Measurements from ENCODE around the gene TPK1.

Gene TPK1

DNA sequence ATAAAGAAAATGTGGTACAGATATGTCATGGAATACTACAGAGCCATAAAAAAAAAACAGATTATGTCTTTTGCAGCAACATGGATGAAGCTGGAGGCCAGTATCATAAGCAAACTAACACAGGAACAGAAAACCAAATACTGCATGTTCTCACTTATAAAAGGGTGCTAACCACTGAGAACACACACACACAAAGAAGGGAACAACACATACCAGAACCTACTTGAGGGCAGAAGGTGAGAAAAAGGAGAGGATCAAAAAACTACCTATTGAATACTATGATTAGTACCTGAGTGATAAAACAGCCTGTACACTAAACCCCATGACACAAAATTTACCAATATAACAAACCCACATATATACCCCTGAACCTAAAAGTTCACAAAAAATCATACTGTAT lies 144.6 kb downstream of the TPK1 start:
- H3K27ac Mint-ChIP-seq = no peak overlapping the region
- no peaks in the 10 kb centered on the region for H3K27me3 Mint-ChIP-seq (ENCODE audit: low read depth)
- H3K4me1 Mint-ChIP-seq (ENCODE audit: low read depth) = no peaks in the 10 kb centered on the region
- no peak overlapping the region for H3K4me3 Mint-ChIP-seq
- H3K9me3 Mint-ChIP-seq = peaks cover 1% of the 10 kb centered on the region
- no peaks in the 10 kb centered on the region for H3K36me3 Mint-ChIP-seq (ENCODE audit: low read depth)

DNA sequence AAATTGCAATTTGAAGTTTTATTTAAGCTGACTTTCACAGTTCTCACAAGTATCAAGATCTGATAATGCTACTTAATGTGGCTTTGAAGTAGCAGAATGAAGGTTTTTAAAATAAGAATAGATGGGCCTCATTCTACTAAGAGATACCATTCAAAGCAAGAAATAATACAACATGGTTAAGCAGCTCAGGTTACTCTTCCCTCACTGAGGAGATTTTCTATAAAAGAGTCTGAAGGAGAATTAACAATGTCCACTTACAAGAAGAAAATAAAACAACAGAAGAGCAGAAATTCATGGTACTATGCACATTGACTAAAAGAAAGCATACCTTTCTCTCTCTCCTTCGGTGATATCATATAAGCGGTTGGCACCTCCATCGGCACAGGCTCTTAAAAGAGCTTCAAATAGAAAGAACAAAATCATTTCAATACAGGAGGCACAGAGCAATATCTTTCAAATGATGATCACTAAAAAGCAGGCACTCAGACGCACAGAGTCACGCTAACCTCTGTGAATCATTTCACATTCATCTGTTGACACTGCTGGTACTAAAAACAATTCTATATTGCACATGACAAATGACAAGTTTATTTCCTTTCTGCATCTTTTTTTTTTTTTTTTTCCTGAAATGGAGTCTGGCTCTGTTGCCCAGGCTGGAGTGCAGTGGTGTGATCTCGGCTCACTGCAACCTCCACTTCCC lies 153.1 kb downstream of the TPK1 start:
- Mint-ChIP-seq H3K36me3 (ENCODE audit: low read depth) (no peaks in the 10 kb centered on the region), H3K9me3 (no peaks in the 10 kb centered on the region), H3K27me3 (ENCODE audit: low read depth) (no peaks in the 10 kb centered on the region), H3K4me3 (no peak overlapping the region), H3K27ac (no peak overlapping the region), H3K4me1 (ENCODE audit: low read depth) (no peaks in the 10 kb centered on the region)

DNA sequence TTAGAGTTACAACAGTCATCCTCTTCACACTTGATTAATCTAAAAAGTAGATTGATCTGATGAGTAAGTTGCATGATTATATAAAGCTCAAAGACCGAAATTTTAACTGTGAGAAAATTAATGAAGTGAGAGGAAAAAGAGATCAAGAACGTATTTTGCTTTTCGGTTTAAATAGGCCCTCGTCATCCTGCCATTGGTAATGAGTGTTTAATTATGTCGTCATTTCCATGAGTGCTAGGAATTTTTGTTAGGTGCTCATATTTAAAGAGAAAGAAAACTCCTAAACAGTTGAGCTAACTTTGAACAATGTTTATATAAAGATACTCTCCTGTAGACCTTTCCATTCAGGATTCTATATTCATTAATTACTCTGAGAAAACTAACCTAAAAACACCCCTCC lies 159.4 kb downstream of the TPK1 start:
- H3K27me3 Mint-ChIP-seq (ENCODE audit: low read depth) = no peaks in the 10 kb centered on the region
- no peaks in the 10 kb centered on the region for H3K9me3 Mint-ChIP-seq
- no peak overlapping the region for H3K4me3 Mint-ChIP-seq
- H3K4me1 Mint-ChIP-seq (ENCODE audit: low read depth) = no peaks in the 10 kb centered on the region
- no peak overlapping the region for H3K27ac Mint-ChIP-seq
- no peaks in the 10 kb centered on the region for H3K36me3 Mint-ChIP-seq (ENCODE audit: low read depth)

GRCh38 chr7:144674550-144674949 lies 161.3 kb downstream of the TPK1 start:
- Mint-ChIP-seq H3K27ac (no peak overlapping the region), H3K27me3 (ENCODE audit: low read depth) (no peaks in the 10 kb centered on the region), H3K4me3 (no peak overlapping the region)

GRCh38 chr7:144672869-144673268 lies 163.0 kb downstream of the TPK1 start:
- H3K27me3 Mint-ChIP-seq (ENCODE audit: low read depth) = no peaks in the 10 kb centered on the region
- no peak overlapping the region for H3K4me3 Mint-ChIP-seq
- H3K9me3 Mint-ChIP-seq = no peaks in the 10 kb centered on the region
- no peaks in the 10 kb centered on the region for H3K4me1 Mint-ChIP-seq (ENCODE audit: low read depth)
- no peak overlapping the region for H3K27ac Mint-ChIP-seq
- no peaks in the 10 kb centered on the region for H3K36me3 Mint-ChIP-seq (ENCODE audit: low read depth)

More at GRCh38 chr7:144674550-144674949, 161.3 kb downstream of the TPK1 start:
- Mint-ChIP-seq H3K9me3 (no peaks in the 10 kb centered on the region), H3K36me3 (ENCODE audit: low read depth) (no peaks in the 10 kb centered on the region), H3K4me1 (ENCODE audit: low read depth) (no peaks in the 10 kb centered on the region)

GRCh38 chr7:144671429-144671828 lies 164.4 kb downstream of the TPK1 start:
- no peaks in the 10 kb centered on the region for H3K27me3 Mint-ChIP-seq (ENCODE audit: low read depth)
- no peaks in the 10 kb centered on the region for H3K9me3 Mint-ChIP-seq
- no peaks in the 10 kb centered on the region for H3K4me1 Mint-ChIP-seq (ENCODE audit: low read depth)
- no peak overlapping the region for H3K4me3 Mint-ChIP-seq
- H3K27ac Mint-ChIP-seq = no peak overlapping the region
- no peaks in the 10 kb centered on the region for H3K36me3 Mint-ChIP-seq (ENCODE audit: low read depth)

DNA sequence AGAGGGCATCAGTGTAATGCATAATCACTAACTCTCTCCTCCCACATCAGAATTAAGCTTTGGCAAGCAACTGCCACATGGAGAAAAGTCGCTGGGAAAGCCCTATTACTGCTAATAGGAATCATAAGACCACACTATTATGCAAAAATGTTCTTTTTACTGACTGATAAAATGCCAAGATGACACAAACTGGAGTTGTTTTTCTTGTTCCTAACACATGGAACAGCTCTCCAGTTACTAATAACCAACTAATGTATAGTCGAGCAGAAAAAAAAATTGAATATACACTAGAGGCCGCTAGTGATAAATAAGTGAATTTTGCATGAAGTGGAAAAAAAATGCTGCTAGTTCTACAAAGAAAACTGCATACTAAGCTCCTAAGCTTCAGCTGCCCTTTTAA lies 165.6 kb downstream of the TPK1 start:
- Mint-ChIP-seq H3K4me3 (no peak overlapping the region), H3K27me3 (ENCODE audit: low read depth) (no peaks in the 10 kb centered on the region), H3K4me1 (ENCODE audit: low read depth) (no peaks in the 10 kb centered on the region), H3K9me3 (no peaks in the 10 kb centered on the region), H3K27ac (no peak overlapping the region), H3K36me3 (ENCODE audit: low read depth) (no peaks in the 10 kb centered on the region)

GRCh38 chr7:144668503-144668902 lies 167.3 kb downstream of the TPK1 start:
- no peak overlapping the region for H3K27ac Mint-ChIP-seq
- H3K4me1 Mint-ChIP-seq (ENCODE audit: low read depth) = no peaks in the 10 kb centered on the region
- no peaks in the 10 kb centered on the region for H3K27me3 Mint-ChIP-seq (ENCODE audit: low read depth)
- H3K4me3 Mint-ChIP-seq = no peak overlapping the region
- H3K9me3 Mint-ChIP-seq = no peaks in the 10 kb centered on the region
- no peaks in the 10 kb centered on the region for H3K36me3 Mint-ChIP-seq (ENCODE audit: low read depth)

DNA sequence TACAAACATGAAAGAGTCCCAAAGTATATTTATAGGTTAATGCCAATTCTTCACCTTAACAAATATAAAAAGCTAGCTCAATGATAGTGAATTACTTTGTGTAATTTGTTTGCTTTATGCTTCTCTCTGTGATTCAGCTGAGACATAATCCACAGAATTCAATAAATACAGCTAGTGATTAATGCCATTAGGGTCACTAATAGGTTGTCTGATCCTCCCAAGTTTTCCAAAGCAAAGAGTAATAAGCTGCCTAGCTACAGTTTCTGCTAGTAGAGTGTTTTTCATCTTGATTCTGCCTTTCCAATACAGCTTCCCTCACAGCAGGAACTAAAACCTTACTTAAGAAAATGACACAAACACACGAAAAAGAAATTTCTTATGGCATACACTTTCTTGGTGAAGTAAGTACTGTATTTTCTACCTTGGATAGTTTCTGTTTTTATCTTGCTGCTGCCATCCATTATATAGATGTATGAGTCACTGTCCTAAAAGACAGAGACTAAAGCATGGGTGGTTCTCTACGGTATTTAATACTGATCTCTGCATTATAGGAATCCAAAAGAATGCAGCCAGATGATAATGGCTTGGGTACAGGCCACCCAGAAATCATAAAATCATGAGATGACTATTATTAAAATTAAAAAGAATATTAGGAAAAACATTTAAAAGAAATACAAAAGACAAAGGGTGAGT lies 170.0 kb downstream of the TPK1 start:
- H3K9me3 Mint-ChIP-seq = no peaks in the 10 kb centered on the region
- no peaks in the 10 kb centered on the region for H3K4me1 Mint-ChIP-seq (ENCODE audit: low read depth)
- no peaks in the 10 kb centered on the region for H3K36me3 Mint-ChIP-seq (ENCODE audit: low read depth)
- H3K27me3 Mint-ChIP-seq (ENCODE audit: low read depth) = no peaks in the 10 kb centered on the region
- no peak overlapping the region for H3K27ac Mint-ChIP-seq
- no peak overlapping the region for H3K4me3 Mint-ChIP-seq

- Mint-ChIP-seq H3K4me3 (no peak overlapping the region), H3K9me3 (no peaks in the 10 kb centered on the region), H3K27ac (no peak overlapping the region), H3K4me1 (ENCODE audit: low read depth) (no peaks in the 10 kb centered on the region), H3K27me3 (ENCODE audit: low read depth) (no peaks in the 10 kb centered on the region), H3K36me3 (ENCODE audit: low read depth) (no peaks in the 10 kb centered on the region)
These were observed 176.6 kb downstream of the TPK1 start for GRCh38 chr7:144659211-144659610.

DNA sequence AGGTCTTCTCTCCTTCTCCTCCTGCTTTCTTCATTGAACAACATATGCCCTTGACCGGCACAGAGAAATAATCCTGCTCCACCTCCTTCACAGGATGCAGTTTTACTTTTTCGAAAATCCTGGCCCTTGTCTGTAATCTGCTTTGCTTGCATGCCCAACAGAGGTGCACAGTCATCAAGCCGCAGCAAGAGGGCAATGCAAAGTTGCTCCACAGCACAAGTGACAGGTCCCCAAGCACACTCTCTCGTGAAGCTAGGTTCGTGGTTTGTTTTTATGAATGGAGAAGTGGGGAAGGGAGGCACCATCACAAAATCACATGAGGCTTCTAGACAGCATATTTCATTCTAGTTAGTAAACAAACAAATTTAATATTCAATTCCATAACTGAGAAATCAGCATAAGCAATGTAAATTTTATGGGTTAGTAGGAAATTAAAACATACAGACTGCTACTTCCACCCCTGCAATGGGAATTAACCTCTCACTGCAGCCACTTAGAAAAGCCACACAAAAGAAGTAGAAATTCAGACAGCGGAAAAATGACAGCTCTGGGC lies 178.8 kb downstream of the TPK1 start:
- Mint-ChIP-seq H3K4me3 (no peak overlapping the region), H3K4me1 (ENCODE audit: low read depth) (peaks cover 4% of the 10 kb centered on the region), H3K27me3 (ENCODE audit: low read depth) (no peaks in the 10 kb centered on the region), H3K36me3 (ENCODE audit: low read depth) (no peaks in the 10 kb centered on the region), H3K9me3 (no peaks in the 10 kb centered on the region), H3K27ac (no peak overlapping the region)

DNA sequence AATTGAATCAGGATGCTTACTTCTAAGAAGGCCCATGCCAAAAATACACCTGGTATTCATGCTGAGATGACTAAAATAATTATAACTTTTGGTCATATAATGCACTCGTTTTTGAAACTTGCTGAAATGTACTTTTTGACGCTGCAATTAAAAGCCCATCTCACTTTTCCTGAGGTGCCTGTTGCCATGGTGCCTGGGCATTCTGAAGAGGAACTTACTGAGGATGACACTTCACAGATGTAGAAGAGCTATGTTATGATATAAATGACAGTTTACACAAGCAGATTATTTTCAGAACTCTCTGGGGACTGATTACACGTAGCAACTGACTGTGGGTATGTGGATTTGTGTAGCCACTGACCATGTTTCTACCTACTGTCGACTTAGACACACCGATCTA lies 182.4 kb downstream of the TPK1 start:
- Mint-ChIP-seq H3K27me3 (ENCODE audit: low read depth) (no peaks in the 10 kb centered on the region), H3K4me1 (ENCODE audit: low read depth) (peaks cover 4% of the 10 kb centered on the region), H3K4me3 (no peak overlapping the region), H3K36me3 (ENCODE audit: low read depth) (no peaks in the 10 kb centered on the region), H3K9me3 (no peaks in the 10 kb centered on the region), H3K27ac (no peak overlapping the region)

- Mint-ChIP-seq H3K27me3 (ENCODE audit: low read depth) (no peaks in the 10 kb centered on the region), H3K27ac (no peak overlapping the region), H3K9me3 (no peaks in the 10 kb centered on the region), H3K36me3 (ENCODE audit: low read depth) (no peaks in the 10 kb centered on the region), H3K4me3 (no peak overlapping the region), H3K4me1 (ENCODE audit: low read depth) (peaks cover 4% of the 10 kb centered on the region)
These were observed 185.4 kb downstream of the TPK1 start for GRCh38 chr7:144650439-144650838.

DNA sequence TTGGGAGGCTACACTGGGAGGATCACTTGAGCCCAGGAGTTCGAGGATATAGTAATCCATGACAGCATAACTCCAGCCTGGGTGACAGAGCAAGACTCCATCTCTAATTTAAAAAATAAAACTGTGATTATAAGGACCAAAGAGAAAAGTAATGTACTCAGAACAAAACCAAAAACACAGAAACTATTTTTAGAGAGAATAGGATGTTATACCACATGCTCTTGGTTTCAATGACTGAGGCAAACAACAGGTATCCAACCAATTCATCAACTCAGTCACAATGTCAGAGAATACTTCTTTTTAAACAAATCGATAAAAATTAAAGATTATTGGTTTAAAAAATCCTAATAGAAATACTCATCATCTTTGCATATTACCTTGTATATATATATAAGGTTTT lies 186.7 kb downstream of the TPK1 start:
- H3K27me3 Mint-ChIP-seq (ENCODE audit: low read depth) = no peaks in the 10 kb centered on the region
- H3K27ac Mint-ChIP-seq = no peak overlapping the region
- H3K4me1 Mint-ChIP-seq (ENCODE audit: low read depth) = peaks cover 4% of the 10 kb centered on the region
- no peak overlapping the region for H3K4me3 Mint-ChIP-seq
- H3K36me3 Mint-ChIP-seq (ENCODE audit: low read depth) = no peaks in the 10 kb centered on the region
- no peaks in the 10 kb centered on the region for H3K9me3 Mint-ChIP-seq

GRCh38 chr7:144641389-144642044 lies 194.3 kb downstream of the TPK1 start:
- no peak overlapping the region for H3K4me3 Mint-ChIP-seq
- no peak overlapping the region for H3K27ac Mint-ChIP-seq
- no peaks in the 10 kb centered on the region for H3K36me3 Mint-ChIP-seq (ENCODE audit: low read depth)
- no peaks in the 10 kb centered on the region for H3K4me1 Mint-ChIP-seq (ENCODE audit: low read depth)
- no peaks in the 10 kb centered on the region for H3K9me3 Mint-ChIP-seq
- H3K27me3 Mint-ChIP-seq (ENCODE audit: low read depth) = no peaks in the 10 kb centered on the region

Data from T-helper 1 cell treated with Interleukin-12 subunit alpha and Interleukin-12 subunit beta and Interleukin-4 antibody, amounts not matched to agents 30 μg/mL and 1 μg/mL, for 36 hours (primary cell).